NCI-H2227 (cell line): ENCODE data around the gene AKAP13.

Experiments used
- DNase-seq: peaks from one replicate; lab custom pipeline; 2025; ENCODE audit not compliant: unreplicated experiment; lab: John Stamatoyannopoulos, UW

Gene AKAP13

DNA sequence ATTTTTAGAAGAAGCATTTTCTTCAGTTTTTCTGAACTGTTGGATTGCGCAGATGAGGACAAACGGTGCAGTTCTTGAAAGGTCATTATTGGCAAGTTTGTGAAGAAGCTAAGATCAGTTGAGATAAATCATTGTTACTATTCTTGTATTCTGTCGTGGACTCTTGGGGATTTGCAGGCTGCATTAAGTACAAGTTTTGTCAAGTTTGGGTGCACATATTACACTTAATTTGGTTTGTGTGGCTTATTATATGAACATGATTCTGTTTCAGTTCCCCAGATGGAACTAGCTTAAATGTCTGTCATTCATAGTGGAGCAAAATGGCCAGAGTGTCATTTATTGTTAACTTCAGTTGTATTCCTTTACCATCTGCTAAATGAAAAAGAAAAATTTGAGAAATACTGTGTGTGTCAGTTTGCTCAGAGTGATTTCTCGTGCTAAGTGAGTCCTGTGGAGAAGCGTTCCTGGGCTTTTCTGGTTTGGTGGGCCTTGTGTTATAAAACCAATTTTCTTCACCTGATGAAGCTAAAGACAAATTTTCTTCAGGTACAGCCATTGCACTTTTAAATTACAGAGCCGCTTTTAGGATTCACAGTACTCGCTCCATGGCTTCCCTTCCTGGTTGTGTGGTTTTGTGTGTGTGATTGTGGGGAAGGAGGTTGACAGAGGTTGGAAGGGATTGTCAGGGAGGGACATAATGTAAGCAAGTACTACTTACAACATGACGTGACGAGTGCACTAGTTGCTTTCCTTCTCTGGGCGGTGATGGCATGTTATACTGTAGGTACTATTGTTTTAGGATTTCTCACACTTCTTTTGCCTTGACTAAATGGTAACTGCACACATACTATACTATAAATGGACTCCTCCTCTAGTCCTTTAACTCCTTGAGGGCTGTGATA lies 1.7 kb downstream of the AKAP13 start:
- no peak for DNase-seq

DNA sequence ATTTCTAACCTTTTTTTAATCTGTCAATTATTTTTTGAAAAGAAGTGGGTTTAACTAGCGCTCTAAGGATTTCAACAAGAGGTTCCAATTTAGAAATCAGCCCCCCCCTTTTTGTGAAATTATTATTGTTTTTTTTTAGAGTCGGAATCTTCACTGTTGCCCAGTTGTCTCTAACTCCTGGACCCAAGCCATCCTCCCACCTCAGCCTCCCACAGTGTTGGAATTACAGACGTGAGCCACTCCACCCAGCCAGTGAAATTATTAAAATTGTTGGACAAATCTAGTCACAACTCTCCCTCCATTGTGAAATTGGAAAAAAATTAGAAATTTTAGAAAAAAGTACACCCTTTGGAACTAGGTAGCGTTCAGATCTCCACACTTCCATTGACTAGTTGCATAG lies 2.5 kb downstream of the AKAP13 start:
- DNase-seq = no peak

- no peak for DNase-seq
Measured at GRCh38 chr15:85383470-85384148, 3.2 kb downstream of the AKAP13 start.

- DNase-seq = no peak
Measured at GRCh38 chr15:85386261-85386660, 5.9 kb downstream of the AKAP13 start.

DNA sequence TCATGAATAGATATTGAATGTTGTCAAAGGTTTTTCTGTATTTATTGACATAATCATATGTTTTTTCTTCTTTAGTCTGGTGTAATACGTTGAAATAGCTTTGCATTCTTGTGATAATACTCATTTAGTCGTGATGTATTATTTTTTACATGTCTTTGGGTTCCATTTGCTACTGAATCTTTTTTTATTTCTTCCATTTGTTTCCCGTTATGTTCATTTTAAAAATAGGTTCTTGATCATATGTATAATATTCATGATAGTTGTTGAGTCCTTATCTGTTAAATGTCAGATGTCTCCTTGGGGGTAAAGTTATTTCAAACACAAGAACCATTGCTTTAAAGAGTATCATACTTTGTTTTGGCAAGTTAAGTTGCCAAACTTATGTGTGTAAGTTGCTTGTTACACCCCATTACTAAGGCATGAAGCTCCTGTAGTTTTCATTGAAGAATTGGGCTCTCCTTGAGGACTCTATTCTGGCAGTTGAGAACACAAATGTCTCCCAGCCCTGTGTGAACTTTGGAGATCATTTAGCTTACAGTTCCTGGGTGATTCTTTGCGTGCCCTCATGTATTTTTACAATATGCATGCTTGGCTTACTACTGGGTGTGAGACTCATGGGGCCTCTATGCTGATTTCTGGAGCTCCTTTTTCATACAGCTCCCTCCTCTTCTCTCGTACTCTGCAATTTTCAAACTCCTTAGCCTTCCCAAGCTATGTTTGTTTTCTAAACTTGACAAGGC lies 8.3 kb downstream of the AKAP13 start:
- no peak for DNase-seq

DNA sequence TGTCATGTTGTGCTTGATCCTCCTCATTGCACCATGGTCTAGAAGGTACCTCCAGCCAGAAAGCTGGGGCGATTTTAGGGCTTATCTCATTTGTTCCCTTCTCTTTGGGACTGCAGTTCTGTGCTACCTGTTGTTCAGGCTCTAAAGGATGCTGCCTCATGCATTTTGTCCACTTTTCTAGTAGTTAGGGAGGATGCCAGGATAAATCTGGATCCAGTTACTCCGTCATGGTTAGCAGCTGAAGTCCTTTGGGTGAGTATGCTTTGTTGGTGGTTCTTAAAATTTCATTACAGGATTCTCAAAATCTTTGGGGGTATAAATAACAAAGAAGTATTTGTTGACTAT lies 8.9 kb downstream of the AKAP13 start:
- DNase-seq = no peak

- no peak for DNase-seq
Measured at GRCh38 chr15:85389772-85390171, 9.4 kb downstream of the AKAP13 start.

- no peak for DNase-seq
Measured at GRCh38 chr15:85393210-85393609, 12.8 kb downstream of the AKAP13 start.

DNA sequence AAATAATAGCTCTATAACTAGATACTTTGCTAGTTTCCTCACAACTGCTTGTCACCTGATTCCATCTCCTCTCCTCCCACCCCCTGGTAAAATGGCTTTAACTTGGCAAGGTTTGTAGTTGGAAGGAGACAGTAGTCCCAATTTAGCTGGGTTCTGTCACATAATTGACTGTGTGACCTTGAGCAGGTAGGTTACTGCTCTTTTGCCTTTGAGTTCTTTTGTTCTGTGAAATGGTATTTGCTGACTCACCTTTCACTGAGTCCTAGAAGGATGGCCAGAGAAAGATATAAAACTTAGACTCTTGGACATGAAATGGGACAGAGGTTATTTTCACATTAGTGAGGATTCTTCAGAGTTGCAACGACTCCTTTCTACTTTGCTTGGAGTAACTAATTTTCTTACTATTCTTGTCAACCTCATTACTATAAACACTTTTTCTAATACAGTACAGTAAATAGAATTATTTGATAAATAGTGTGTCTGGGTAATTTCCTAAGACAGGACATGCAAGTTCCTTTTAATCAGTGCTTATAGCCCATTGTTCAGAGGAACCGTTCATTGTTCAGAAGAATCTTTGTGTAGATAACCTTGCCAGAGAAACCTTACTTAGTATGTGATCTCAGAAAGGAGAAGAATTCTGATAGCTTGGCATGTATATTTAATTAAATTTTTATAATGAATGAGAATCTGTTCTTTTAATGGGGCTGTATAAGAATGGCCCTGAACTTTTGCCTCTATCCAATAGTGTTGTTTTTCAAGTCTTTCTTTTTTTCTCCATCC lies 14.3 kb downstream of the AKAP13 start:
- no peak for DNase-seq

DNA sequence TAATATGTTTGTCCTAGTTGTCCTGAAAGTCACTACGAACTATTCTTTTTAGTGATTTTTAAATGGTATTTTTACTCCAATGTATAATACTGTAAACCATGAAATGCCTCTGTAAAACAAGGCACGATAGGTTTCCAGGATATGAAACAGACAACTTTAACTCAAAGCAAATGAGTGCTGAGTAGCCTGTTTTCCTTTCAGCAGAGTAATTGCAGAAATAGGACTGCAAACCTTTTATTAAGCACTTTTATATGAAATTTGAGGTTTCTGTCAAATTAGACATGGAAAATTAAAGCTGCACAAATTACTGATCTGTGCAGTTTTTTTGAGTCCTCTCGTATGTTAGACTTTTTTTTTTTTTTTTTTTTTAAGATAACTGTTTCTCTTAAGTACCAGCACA lies 16.2 kb downstream of the AKAP13 start:
- no peak for DNase-seq

DNA sequence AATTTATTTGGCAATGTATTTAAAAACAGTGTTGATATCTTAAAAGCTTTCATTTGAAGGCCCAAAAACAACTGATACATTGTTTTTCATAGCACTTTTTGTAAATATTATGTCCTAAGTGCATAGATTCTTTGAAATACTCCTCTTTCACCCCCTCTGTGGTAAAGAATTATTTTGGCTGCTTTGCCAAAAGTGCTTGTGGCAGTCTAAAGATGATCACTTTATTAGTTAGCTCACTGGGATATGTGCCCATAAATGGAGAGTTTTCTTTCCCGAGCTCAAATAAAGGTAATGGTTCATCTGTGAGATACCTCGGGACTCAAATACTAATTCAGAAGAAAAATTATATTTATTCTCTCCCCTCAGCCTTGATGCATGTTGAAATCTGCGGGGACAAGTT lies 16.7 kb downstream of the AKAP13 start:
- no peak for DNase-seq

DNA sequence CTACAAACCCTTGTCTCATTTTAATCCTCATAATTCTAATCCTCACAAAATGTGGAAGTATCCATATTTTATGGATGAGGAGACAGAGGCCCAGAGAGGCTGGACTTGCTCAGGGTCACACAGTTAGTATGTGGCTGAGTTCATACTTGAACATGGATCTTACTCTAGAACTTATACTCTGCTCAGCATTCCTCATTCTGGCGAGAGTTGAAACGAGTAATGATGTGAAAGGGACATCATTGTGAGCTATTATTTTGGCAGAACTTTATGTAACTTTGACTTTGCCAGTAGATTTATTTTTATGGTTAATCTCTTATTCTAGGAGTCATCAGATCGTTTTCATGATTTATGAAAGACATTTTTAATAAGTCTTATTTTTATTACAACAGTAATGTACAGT lies 17.5 kb downstream of the AKAP13 start:
- DNase-seq = no peak

GRCh38 chr15:85398822-85399221 lies 18.4 kb downstream of the AKAP13 start:
- DNase-seq = no peak

GRCh38 chr15:85399627-85400026 lies 19.2 kb downstream of the AKAP13 start:
- no peak for DNase-seq

- DNase-seq = no peak
Measured at GRCh38 chr15:85400606-85401005, 20.2 kb downstream of the AKAP13 start.

DNA sequence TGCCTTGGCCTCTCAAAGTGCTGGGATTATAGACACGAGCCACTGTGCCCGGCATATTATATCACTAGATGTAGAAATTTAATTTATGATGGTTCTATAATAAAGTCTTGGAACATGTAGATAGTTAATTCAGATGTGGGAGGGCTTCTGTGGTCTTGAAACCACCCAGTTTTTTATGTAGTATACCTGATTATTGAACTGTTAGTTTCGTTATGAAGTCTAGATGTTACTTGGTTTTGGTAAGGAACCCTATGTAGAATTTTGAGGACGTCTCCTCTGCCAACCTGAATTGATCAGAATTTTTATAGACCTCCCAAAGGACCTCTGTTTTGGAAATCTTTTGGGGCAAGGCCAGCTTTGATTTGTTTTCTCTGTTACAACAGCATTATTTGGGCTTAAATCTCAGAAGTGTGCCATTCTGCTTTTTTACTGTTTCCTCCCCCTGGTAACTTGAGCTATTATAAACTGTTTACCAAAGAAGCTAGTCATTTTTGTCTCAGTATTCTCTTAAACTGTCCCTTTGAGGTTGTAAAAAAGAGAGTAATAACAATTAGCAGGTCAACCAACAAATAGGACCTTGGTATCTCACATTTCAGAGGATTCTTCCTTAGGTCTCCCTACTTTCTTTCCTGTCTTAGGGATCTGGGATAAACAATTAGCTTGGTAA lies 20.8 kb downstream of the AKAP13 start:
- DNase-seq = no peak

DNA sequence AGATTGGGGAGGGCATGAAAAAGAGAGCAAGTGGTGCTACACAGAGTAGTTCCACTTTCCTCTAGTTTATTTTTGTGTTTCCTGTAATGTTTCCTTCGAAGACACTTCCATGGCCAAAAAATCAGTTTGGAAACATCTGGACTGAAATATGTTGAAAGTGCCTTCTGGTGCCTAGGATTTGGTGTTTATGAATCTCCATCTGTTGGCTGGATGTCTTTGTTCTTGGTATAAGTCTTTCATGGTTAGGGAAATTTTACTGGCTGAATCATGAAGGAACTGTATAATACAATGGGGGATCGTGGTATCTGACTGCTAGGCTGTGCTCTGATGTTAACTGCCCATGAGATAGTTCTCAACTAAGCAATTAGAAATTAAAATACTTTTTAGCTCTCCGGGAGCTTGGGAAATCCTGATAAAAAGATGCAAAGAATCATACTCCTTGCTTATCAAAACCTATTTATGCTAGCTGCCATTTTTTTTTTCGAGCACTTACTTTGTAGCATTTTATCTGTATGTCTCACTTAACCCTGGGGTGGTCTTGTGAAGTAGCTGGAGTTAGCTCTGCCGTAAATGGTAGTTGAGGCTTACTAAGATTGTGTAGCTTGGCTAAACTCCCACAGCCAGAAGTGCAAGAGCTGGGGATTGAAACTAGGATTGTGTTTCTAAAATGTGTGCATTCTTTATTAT lies 21.9 kb downstream of the AKAP13 start:
- DNase-seq = no peak

DNA sequence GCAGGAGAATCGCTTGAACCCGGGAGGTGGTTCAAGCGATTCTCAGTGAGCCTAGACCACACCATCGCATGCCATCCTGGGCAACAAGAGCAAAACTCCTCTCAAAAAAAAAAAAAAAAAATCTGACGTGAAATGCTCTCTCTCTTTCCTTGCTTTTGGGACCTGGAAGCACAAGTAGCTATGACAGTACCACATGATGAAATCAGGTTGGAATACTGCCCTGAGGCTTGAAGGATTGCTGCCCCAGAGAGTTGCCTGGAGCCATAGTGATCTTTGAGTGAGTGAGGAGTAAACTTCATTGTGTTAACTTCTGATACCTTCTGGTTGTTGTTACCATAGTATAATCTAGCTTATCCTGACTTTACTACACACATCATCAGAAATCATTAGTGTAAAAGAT lies 23.3 kb downstream of the AKAP13 start:
- DNase-seq = no peak

GRCh38 chr15:85404176-85404917 lies 23.9 kb downstream of the AKAP13 start:
- no peak for DNase-seq
